ENCODE measurements around the gene FCHSD1.

DNA sequence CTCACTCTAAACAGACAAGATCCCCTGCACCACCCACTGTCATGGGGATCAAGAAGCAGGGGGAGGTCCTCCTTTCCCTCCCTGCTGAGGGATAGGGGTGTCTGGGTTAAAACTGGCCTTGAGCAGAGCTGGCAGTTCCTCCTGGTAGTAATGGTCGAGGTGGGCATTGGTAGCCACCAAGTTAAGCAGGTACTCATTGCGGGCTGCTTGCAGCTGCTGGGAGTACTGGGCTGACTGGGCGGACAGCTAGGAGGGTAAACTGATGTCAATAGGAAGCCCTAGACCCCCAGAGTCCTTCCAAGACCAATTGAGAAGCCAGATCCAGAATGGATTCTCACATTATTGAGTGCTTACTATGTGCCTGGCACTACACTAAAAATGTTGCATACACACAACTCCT is 3.4 kb downstream of the FCHSD1 start:
- TF ChIP-seq, protein P1, sequence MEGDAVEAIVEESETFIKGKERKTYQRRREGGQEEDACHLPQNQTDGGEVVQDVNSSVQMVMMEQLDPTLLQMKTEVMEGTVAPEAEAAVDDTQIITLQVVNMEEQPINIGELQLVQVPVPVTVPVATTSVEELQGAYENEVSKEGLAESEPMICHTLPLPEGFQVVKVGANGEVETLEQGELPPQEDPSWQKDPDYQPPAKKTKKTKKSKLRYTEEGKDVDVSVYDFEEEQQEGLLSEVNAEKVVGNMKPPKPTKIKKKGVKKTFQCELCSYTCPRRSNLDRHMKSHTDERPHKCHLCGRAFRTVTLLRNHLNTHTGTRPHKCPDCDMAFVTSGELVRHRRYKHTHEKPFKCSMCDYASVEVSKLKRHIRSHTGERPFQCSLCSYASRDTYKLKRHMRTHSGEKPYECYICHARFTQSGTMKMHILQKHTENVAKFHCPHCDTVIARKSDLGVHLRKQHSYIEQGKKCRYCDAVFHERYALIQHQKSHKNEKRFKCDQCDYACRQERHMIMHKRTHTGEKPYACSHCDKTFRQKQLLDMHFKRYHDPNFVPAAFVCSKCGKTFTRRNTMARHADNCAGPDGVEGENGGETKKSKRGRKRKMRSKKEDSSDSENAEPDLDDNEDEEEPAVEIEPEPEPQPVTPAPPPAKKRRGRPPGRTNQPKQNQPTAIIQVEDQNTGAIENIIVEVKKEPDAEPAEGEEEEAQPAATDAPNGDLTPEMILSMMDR (conservative IDR thresholded peaks at IDR 0.05; ENCODE audit: low read length) = no peak
- no peak for TF ChIP-seq EZH2phosphoT487 (IDR thresholded peaks at IDR 0.05; ENCODE audit: borderline replicate concordance, low read depth, low read length)

Measured in OCI-LY7 (cell line).